HEK293T (cell line): ENCODE data around the gene KCNQ5.

Experiments
- FOXA1 ChIP-seq: fragments of 450-650 bp; IDR thresholded peaks from 2 replicates; pipeline ENCODE4 v1.6.1; 2016; ENCODE audit warnings: mild to moderate bottlenecking
- FOXK2 ChIP-seq: fragments of 450-650 bp; IDR thresholded peaks from 2 replicates; pipeline ENCODE4 v1.6.1; 2016; ENCODE audit warnings: mild to moderate bottlenecking
- HDGF ChIP-seq: fragments of 450-650 bp; IDR thresholded peaks from 2 replicates; pipeline ENCODE4 v1.6.1; 2017; ENCODE audit warnings: antibody characterized with exemption, borderline replicate concordance
- SP1 ChIP-seq: fragments of 450-650 bp; IDR thresholded peaks from 2 replicates; pipeline ENCODE4 v1.6.1; 2017
- SUZ12 ChIP-seq: fragments of 450-650 bp; IDR thresholded peaks from 2 replicates; pipeline ENCODE4 v1.6.1; 2016; ENCODE audit warnings: mild to moderate bottlenecking
- TF ChIP-seq, protein P1 (sequence below): fragments of 450-650 bp; IDR thresholded peaks from 2 replicates; pipeline ENCODE4 v1.6.1; 2016

- TF ChIP-seq FOXA1 = no peak
- no peak for TF ChIP-seq SP1
- no peak for TF ChIP-seq FOXK2
- TF ChIP-seq, protein P1, sequence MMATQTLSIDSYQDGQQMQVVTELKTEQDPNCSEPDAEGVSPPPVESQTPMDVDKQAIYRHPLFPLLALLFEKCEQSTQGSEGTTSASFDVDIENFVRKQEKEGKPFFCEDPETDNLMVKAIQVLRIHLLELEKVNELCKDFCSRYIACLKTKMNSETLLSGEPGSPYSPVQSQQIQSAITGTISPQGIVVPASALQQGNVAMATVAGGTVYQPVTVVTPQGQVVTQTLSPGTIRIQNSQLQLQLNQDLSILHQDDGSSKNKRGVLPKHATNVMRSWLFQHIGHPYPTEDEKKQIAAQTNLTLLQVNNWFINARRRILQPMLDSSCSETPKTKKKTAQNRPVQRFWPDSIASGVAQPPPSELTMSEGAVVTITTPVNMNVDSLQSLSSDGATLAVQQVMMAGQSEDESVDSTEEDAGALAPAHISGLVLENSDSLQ = no peak
- no peak for TF ChIP-seq SUZ12
- TF ChIP-seq HDGF = no peak
These were observed 338.0 kb downstream of the KCNQ5 start for GRCh38 chr6:72959821-72960220.
